UCSD-AML1 (cell line): ENCODE results near the gene MGAT4B.
"Not testable (repeated sequence)": the region's sequence is repeated elsewhere in the genome, so short reads cannot be mapped to it uniquely, and the experiment has no call there.

ENCODE experiments used
- DNase-seq: peaks from one replicate; lab custom pipeline; 2025; ENCODE audit not compliant: unreplicated experiment; lab: John Stamatoyannopoulos, UW

The MGAT4B gene

DNA sequence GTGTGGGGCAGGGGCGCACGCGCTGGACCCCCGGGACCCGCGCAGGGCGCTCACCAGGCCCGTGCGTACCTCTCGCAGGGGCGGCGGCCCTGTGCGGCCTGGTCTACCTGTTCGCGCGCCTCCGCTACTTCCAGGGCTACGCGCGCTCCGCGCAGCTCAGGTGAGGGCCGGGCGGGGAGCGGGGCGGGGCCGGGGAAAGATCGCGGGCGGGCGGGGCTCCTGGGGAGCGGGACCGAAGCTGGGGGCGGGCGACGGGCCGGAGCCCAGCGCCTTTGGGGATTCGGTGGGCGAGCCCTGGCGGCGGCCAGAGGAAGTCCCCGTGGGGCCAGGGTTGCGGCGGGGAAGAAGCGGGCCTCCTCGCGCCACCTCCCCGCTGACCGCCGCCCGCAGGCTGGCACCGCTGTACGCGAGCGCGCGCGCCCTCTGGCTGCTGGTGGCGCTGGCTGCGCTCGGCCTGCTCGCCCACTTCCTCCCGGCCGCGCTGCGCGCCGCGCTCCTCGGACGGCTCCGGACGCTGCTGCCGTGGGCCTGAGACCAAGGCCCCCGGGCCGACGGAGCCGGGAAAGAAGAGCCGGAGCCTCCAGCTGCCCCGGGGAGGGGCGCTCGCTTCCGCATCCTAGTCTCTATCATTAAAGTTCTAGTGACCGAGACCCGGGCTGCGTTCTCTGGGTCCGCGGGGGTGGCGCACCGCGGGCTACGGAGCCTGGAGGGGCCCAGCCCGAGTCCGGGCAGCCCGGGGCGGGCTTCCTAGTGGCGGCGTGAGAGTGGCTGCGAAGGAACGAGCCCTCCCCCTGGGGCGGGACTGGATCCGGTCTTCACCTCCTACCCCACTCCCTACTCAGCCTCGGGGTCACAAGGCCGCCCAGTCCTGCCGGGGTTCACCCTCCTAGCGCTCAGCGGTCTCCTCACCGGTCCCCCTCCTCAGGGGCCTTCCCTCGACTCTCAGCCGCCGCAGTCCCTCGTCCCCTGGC lies 10.5 kb downstream of the MGAT4B start:
- DNase-seq: peak; percentile 87

DNA sequence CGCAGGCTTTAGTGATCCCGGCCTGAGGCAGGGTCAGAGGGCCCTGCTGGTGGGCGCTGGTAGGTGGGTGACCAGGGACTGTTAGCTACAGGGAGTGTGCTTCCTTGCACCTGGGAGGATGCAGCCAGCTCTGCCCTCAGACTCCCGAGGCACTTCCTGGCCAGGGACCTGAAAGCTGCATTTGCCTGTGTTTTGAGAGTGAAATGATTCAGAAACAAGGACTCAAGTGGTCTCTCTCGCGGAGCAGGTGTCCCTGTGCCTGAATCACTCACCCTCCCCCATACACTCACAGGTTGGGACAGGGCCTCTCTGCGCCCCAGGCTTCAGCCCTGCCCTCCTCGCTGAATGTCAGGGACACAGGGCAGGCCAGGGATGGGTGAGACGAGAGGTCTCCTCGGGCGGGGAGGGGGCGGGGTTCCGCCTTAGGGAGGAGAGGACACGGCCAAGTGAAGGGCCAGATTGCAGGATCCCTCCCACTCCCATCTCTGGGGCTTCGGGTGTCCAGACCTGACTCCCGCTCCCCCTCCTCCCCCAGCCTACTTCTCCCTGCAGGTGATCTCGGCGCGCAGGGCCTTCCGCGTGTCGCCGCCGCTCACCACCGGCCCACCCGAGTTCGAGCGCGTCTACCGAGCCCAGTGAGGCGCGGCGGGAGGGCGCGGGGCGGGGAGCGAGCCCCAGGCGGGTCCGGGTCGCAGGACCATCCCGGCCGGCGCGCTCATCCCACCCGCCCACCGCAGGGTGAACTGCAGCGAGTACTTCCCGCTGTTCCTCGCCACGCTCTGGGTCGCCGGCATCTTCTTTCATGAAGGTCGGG lies 11.4 kb downstream of the MGAT4B start:
- DNase-seq: peak; percentile 31

- DNase-seq: no peak
Observed at GRCh38 chr5:179794575-179794974, 12.1 kb downstream of the MGAT4B start.

GRCh38 chr5:179794171-179794570 lies 12.5 kb downstream of the MGAT4B start:
- no peak for DNase-seq

DNA sequence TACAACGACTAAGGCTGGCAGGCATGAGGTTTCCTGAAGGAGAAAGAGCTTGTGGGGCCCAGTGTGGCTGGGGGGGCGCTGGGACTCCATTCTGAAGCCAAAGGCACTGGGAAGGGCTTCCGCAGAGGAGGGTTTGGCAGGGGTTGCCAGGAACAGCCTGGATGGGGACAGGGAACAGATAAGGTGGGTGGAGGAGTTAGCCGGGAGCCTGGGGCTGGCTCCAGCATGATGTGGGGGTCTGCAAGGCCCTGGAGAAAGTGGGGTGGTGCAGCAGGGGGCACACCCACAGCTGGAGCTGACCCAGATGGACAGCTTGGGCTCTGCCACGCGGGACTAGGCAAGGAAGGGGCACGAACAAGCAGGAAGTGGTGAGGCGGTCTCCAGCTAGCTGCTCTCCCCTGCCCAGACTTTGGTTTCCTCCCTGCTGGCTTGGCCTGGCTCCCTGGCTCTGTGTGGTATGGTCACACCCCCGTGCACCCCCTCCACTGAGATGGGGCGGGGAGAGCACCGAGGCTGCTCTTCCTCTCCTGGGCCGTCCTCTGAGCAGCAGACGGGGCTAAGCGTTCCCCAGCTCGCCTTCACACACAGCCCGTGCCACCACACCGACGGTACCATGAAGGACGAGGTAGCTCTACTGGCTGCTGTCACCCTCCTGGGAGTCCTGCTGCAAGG lies 13.1 kb downstream of the MGAT4B start, which contains the start of gene LTC4S:
Gene LTC4S (plus strand): TSS at position 519 of the 672 bp plus-strand sequence. CDS start 95 bp downstream, at position 614.
- peak; percentile 89 for DNase-seq

DNA sequence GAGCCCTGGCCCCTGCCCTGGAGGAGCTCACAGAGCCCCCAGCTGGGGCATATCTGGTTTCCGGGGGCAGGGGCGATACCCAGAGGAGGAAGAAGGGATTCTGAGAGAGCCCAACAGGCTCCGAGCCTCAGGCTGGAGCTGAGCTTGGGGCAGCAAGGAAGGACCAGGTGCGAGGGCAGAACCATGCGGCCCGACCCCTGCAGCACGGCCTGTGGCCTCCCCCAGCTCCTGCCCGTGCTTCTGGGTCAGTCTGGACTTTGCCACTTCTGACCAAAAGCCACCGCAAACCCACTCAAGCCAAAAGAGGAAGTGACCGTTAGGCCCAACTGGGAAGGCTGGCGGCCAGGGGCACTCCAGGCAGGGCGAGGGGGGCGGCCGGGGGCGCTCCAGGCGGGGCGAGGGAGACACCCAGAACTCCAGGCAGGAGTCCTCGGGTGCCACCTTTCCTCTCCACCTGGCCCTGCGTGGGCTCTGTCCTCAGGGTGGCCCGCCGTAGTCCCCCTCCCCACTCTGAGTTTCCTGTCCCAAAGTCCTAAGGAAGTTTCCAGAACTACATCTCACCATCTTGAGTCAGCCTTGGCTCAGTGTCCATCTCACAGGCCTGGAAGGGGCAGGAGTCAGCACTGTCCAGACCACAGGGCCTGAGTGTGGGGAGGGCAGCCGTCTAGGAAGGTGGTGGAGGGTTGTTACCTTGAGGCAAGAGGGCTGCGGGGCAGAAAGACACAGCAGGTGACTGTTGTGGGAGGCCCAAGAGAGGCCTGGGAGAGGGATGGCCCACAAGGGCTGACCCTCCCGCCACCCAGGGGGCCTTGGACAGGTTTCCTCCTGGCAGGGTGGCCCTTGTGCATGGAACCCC lies 13.8 kb downstream of the MGAT4B start:
- DNase-seq: peak; percentile 49

- peak; percentile 72 for DNase-seq
Observed at GRCh38 chr5:179791881-179792611, 14.6 kb downstream of the MGAT4B start.

- DNase-seq: not testable (repeated sequence)
Observed at GRCh38 chr5:179789278-179789677, 17.4 kb downstream of the MGAT4B start.

DNA sequence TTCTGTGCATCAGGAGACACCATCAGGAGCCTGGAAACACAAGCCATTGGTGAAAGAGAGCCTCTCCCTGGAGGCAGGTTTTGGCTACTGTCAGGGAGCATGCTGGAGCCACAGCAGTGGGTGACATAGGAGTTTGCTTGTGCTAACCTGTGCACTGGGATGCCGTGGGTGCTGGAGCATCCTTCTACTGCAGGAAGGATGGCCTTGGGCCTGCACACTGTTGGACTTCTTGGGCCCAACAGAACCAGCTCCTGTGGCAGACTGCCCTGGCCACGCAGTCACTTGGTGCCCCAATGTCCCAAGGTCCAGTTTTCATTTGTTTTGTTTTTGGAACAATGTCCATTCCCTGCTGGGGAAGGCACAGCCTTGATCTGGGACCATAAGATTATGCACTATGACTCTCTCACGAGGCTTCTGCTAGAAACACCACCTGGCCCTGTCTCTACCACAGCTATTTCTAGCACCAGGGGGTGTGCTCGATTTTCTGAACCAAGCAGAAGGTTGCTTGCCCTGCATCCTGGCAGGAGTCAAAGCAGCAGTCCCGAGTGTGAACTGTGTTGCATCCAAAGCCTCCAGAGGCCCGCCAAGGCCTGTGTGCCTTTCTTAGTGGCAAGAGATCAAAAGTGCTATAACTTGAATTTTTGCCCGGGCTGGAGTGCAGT lies 18.3 kb downstream of the MGAT4B start:
- DNase-seq: no peak

DNA sequence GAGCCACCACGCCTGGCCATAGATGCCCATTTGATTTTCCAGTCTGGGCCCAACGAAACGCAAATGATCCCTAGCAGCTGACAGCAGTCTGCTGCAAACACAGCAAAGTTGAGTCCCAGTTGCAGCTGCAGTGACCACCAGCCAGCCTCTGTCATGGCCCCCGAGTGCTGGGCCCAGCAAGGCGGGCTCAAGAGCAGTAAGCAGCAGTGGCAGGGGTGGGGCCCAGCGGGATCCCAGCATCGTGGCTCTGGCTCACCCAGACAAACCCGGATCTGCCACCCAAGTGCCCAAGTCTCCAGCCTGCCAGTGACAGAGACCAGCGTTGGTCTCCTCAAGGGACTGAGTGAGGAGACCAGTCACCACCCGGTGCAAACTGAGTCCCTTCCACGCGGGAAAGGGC lies 19.8 kb downstream of the MGAT4B start:
- no peak for DNase-seq

DNA sequence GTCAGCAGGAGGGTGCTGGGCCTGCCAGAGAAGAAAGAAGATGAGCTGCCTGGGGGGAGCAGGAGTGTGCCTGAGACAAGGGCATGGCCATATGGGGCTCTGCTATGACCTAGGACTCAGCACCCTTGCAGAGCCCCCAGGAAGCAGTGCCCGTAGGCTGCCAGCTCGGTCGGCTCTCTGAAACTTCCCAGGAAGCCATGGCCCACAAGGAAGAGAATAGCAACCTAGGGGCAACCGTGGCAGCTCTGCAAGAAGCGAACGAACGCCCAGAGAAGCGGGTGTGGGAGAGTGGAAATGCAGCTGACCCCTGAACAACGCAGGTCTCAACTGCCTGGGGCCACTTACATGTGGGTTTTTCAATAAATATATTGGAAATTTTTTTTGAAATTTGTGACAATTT lies 23.5 kb downstream of the MGAT4B start:
- DNase-seq: no peak

- no peak for DNase-seq
Observed at GRCh38 chr5:179781846-179782245, 24.8 kb downstream of the MGAT4B start.

- DNase-seq: no peak
Observed at GRCh38 chr5:179780362-179780761, 26.3 kb downstream of the MGAT4B start.

DNA sequence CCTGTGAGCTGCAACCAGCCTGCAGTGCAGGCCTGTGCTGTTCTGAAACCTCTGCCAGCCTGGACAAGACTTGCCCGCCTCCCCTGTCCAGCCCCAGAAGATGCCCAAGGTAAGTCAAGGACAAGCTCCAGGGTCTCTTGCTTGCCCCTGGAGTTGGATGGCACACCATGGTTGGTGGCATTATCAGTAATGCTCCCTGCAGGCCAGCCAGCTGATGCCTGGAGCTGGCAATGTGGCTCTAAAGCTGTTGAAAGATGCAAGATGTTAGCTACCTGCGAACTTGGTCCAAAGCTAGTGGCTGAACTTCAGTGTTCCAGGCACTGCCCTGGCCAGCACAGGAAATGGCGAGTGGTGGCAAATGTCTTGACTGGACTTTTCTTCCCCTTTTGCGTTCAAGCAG lies 26.8 kb downstream of the MGAT4B start:
- no peak for DNase-seq

GRCh38 chr5:179778591-179778990 lies 28.1 kb downstream of the MGAT4B start:
- DNase-seq: no peak

- no peak for DNase-seq
Observed at GRCh38 chr5:179777909-179778308, 28.8 kb downstream of the MGAT4B start.

- DNase-seq: no peak
Observed at GRCh38 chr5:179777456-179777855, 29.2 kb downstream of the MGAT4B start.

DNA sequence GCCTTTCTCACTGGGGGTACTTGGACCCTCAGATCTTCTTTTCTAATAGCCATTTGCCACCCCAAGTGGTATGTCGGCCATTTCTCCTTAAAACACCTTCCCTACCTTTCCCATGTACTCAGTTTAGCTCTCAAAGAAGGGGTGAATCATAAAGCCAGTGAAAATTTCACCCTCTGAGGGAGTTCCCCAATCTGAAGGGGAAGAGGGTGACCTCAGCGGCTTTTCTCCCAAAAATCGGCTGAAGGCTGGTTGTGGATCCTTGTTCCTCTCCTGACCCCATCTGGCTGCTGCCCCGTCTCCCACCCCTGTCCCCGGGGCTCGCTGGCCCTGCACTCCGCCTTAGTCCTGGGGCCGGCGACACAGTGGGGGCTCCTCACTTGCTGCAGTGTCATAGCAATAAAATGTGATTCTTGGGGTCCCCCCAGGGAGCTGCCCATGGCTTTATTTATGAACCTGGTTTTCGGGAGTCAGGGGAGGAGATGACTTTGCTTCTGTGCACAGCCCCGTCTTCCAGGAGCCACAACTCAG lies 30.2 kb downstream of the MGAT4B start:
- DNase-seq: no peak

DNA sequence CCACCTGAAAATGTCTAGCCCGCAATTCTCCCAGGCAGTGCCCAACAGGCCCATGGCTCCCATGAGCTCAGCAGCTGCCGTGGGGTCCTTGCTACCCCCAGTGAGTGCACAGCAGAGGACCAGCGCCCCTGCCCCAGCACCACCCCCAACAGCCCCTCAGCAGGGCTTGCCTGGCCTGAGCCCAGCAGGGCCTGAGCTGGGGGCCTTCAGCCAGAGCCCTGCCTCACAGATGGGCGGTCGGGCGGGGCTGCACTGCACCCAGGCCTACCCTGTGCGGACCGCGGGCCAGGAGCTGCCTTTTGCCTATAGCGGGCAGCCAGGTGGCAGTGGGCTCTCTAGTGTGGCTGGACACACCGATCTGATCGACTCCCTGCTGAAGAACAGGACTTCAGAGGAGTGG lies 32.2 kb downstream of the MGAT4B start:
- DNase-seq: no peak
